C1 segment of cervical spinal cord (tissue), 14 donors: Measurements from ENCODE around the gene LIMCH1.
"Not testable (repeated sequence)": the region's sequence is repeated elsewhere in the genome, so short reads cannot be mapped to it uniquely, and the experiment has no call there.

Experiments used
- DNase-seq, 14 donors: peaks; one replicate each; lab custom pipeline; 2025; lab: John Stamatoyannopoulos, UW

LIMCH1 gene

GRCh38 chr4:41727861-41728572 lies 190.1 kb downstream of the LIMCH1 start:
- no peak for DNase-seq

- DNase-seq, result no peak
Observed at GRCh38 chr4:41728573-41728913, 190.6 kb downstream of the LIMCH1 start.

DNA sequence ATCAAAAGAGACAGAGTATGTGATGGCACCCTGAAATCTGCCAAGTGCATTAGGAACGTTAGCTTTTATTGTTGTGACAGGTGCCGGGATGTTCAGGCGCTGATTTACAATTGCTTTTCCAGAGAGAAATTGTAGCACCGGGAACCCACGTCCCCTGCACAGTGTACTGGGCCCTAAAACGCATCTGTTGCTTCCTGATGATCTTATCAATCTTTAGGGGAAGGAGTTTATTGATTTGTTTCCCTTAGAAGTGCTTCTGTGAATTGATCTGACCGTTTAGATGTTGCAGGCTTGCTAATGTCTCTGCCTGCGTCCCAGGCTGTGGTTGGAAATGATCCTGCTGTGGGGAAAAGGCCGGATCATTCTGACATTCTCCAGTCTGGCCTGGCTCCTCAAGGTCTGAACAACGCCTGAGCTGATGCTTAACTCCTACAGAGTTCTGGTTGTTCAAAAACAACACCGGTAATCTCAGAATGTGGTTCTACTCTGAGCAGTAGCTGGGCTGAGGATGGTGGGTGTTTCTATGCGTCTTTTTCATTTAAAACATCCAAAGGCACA lies 193.7 kb downstream of the LIMCH1 start:
- DNase-seq, result no peak

DNA sequence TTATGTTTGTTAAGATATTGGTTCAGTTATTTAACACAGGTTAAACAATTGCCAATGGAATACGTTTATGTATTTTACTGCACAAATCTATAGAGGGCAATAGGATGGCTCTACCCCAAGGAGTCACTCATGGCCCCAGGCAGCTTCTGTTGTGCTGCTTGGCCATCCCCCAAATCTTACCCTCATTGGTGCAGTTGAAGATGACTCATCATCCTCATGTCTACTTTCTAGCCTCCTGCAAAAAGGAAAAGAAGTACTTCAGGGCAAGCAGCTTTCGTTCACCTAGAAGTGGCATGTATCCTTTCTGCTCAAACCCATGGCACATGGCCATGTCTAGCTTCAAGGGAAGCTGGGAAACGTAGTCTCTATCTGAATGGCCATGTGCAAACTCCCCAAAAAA lies 196.4 kb downstream of the LIMCH1 start:
- DNase-seq, result no peak

GRCh38 chr4:41737491-41737890 lies 199.5 kb downstream of the LIMCH1 start:
- not testable (repeated sequence) for DNase-seq

GRCh38 chr4:41741354-41741753 lies 203.4 kb downstream of the LIMCH1 start:
- no peak for DNase-seq

GRCh38 chr4:41744572-41745291 lies 206.8 kb downstream of the LIMCH1 start:
- no peak for DNase-seq

- no peak for DNase-seq
Observed at GRCh38 chr4:41745292-41746024, 207.5 kb downstream of the LIMCH1 start.

DNA sequence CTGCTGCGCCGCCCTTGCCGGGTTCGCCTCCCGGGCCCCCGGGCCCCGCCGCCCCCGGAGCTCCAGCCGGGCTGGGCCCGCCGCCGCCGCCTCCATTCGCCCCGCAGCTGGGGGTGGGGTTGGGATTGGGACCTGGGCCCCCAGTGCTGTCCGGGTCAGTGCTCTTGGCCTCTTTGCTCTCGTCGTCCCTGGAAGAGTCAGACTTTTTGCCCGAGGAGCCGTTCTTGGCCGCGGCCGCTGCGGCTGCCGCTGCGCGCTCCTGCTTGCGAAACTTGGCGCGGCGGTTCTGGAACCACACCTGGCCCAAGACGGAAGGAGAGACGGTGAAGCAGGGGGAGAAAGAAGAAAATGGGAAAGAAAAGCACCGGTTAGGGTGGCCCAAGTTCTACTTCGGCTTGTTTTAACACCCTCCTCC lies 208.1 kb downstream of the LIMCH1 start:
- DNase-seq, result no peak

DNA sequence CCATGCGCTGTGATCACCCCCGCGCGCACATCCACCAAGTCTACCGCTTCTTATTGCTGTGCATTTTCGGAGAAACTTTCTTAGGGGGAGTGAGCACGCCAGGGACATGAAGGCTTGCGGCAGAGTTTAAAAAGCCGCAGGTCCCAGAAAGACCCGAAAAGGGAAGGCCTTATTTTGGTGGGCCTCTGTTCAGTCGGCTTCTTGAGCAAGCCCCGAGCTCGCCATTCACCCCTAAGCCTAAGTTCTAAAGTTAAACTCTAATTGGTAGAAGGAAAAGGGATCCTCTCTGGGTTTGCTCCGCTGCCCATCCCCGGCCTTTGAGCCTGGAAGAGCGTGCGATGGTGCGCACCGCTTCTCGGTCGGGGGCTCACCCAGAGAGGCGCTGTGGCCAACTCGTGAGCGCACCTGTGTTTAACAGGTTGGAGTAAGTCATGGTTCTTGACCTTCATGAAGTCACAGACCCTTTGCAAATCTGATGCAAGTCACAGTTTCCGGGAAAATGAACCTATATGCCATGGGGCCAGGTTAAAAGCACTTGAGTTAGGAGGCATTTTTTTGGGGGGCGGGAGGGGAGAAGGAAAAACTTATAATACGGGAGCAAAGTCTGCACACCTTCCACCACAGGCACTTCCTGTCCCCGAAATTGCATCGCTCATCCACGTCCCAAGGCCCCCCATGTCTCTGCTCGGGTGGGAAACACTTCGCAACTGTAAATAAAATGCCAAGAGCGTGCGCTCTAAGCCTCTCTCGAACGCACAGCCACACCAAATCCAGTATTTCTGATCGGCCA lies 208.7 kb downstream of the LIMCH1 start:
- DNase-seq, result no peak

GRCh38 chr4:41747230-41748055 lies 209.5 kb downstream of the LIMCH1 start:
- no peak for DNase-seq

DNA sequence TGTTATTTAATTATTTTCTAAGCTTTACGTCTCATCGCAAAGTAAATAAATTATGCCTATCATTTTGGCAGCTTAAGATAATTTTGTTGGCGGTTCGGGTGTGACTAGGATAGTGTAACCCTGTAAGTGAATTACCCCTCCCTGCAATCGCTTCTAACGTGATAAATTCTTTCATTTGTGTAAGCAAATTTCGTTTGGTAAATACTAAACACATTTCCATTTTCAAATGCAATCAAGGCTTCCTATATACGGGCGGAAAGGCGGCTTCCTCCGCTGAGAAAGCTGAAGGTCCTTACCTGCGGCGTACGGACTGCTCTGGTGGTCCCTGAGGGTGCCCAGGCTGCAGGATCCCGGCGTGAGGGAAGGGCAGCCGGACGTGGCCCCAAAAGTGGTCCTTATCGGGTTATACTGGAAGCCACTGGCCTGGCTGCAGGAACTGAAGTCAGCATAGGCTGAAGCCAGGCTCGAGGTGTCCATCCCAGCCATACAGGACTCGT lies 210.2 kb downstream of the LIMCH1 start:
- DNase-seq, result no peak

GRCh38 chr4:41748571-41749475 lies 210.9 kb downstream of the LIMCH1 start, which contains the start of gene PHOX2B:
PHOX2B (minus strand) TSS chr4:41748725; CDS start chr4:41748610, 115 bp downstream.
- DNase-seq, result no peak

DNA sequence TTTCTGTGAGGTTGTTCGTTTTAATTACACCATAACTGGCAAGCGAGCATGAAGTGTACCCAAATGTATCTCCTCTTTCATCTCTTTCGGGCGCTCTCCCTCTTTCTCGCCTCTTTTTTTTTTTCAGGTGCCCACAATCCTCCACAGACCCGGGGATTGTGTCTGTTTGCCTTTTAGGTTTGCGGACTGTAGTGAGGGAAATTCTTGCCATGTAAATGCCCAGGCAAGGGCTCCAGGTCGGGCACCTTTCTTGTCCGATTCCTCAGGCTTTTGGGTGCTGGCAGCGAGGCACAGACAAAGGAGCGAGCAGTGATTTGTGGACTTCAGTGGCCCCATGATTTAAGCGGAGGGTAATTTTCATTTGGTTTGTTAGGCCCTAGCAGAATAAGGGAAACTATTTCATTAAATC lies 211.7 kb downstream of the LIMCH1 start:
- DNase-seq, result no peak
